GM18499 (cell line): ENCODE measurements around the gene OSBPL8.

Source experiments
- ATAC-seq: cut with Tn5 transposase; IDR thresholded peaks from one replicate; pipeline ENCODE4 v1.9.1; 2021; ENCODE audit warnings: moderate number of reproducible peaks; ENCODE audit not compliant: insufficient read depth, unreplicated experiment

Gene OSBPL8

DNA sequence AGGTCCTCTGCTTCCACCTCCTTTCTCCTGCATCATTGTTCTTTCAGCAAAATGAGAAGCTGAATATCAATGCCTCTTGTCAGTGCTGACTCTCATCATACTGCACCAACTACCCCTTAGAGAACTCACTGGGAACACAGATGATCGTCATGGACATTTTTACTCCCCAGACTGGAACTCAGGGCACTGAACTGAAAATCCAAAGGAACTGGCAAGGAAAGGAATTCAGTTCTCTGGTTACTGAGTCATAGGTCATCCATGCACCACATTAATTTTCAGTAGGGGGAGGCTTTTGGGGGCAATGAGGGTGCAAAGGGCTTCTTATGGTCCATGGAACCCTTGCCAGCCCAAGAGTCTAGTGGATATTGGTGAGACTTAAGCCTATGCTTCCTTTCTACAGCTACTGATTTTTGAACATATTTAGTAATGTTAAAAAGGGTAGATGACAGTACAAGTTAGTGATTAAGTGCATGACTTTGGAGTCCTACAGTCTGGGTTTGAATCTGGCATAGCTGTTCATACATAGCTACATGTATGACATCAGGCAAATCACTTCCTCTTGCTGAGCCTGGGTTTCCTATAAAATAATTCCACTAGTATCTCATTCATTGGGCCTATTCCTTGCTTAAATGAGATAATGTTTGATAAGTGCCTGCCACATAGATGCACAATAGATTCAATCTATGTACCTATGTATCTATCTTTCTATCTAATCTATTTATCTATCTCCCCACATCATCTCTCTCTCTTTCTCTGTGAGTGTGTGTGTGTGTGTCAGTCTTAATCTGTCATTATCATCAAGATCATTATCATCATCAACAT lies 240.6 kb downstream of the OSBPL8 start:
- ATAC-seq: no peak

DNA sequence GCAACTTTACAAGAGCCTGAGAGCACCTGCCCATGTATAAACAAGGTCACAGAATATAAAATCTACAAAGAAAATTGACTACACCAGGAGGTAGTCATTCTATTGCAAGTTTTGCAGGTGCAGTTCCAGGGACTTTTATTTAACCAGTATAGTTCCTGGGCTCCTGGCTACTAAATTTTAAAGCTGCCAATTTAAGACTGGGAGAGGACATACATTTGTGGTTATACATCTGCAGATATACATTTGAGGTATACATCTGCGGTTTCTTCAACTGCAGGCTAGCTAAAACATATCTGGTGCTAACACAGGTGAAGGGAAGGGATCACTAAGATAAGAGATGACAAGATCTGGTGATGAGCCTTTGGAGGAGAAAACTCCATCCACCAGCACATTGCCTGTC lies 241.6 kb downstream of the OSBPL8 start:
- ATAC-seq: no peak

DNA sequence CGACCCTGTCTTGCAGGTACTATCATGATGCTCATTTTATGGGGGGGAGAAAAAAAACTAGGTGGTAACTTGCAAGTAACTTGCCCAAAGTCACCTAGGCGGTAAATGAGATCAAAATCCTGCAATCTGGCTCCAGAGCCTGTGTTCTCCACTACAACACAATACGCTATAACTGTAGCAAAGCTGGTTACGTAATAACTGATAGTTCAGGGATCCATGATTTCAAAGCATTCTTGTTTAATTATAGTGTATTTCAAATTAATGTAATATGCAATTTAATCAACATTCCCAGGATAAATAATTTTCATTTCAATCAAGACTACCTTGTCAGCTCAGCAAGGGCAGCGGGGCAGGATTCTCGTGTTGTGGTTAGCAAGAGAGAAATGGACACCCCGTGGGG lies 243.1 kb downstream of the OSBPL8 start:
- no peak for ATAC-seq

DNA sequence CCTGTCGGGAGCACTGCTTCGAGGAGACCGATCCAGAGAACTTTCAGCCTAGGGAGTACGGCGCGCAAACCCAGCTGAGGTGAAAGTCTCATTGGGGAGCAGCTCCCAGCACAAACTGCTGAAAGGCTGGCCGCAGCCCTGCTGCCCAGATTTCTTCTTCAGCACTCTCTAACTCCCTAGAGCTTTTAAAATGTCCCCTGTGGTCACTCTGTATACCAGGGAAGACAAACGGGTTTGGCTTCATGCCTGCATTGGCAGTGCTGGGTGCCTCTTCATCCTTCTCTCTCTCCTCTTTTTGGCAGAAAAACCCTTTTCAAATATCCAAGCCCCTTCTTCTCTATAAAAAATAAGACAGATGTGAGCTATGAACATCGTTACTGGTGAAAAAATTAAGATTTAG lies 246.3 kb downstream of the OSBPL8 start:
- no peak for ATAC-seq

DNA sequence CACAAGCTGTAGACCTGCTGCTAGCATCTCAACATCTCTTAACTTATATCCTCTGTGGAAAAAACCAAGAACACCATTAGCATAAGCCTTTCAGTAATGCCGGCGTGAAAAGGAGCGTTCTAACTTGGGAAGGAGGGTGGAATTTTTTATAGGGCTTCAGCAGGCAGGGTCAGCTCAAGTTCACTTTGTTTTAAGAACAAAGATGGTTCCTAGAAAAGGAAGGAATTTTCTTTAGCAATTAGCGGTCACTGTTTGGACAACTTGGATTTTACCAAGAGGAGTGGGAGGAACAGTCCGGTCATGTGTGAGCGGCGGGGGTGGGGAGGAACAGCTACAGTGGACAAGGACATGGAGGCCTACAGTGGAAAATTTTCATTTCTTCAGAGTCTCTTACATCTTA lies 247.3 kb downstream of the OSBPL8 start:
- ATAC-seq: no peak

DNA sequence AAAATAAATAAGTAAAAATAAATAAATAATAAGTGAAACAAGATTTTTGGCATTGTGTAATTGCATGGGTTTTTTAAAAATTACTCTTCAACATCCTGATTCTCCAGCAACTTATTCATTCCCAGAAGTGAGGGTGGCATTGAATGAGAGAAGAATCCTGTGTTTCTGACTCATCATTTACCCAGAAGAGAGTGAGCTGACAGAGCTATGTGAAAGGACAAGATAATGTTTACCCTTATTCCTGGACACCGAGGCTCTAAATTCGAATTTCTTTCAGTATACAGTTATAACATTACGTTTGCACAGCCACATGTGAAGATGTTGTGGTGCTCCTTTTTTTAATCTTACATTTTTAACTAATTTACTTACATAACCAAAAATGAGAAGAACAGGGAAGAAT lies 247.8 kb downstream of the OSBPL8 start:
- ATAC-seq: no peak

DNA sequence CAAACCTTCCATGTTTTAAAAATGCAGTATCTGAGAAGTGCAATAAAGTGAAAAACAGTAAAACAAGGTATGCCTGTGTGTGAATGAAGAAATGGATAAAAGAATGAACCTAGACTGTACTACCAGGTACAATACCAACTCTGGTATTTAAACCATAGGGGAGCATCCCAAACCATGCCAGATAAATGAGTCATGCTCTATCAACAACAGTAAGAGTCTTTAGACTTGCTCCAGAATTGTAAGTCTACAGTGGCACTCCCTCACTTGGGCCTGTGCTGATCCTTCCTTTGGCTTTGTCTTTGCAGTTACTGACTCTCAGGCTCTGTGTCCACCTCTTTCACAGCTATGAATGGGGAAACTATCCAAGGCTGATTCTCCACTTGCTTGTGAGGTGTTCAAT lies 249.5 kb downstream of the OSBPL8 start:
- no peak for ATAC-seq

DNA sequence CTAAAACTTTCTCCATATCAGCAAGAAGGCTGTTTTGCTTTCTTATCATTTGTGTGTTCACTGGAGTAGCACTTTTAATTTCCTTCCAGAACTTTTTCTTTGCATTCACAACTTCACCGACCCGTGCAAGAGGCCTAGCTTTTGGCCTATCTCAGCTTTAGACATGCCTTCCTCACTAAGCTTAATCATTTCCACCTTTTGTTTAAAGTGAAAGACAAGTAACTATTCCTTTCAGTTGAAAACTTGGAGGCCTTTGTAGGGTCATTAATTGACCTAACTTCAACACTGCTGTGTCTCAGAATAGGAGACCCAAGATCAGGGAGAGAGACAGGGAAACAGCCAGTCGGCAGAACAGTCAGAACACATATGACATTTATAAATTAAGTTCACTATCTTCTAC lies 250.7 kb downstream of the OSBPL8 start:
- no peak for ATAC-seq

DNA sequence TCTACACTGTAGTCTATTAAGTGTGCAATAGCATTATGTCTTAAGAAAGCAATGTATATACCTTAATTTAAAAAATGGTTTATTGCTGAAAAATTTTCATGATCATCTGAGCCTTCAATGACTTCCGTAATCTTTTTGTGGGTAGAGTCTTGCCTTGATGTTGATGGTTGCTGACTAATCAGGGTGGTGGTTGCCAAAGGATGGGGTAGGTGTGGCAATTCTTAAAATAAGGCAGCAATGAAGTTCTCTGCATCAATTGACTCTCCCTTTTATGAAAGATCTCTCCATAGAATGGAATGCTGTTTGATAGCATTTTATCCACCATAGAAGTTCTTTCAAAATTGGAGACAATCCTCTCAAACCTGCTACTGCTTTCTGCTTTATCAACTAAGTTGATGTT lies 252.5 kb downstream of the OSBPL8 start:
- no peak for ATAC-seq

DNA sequence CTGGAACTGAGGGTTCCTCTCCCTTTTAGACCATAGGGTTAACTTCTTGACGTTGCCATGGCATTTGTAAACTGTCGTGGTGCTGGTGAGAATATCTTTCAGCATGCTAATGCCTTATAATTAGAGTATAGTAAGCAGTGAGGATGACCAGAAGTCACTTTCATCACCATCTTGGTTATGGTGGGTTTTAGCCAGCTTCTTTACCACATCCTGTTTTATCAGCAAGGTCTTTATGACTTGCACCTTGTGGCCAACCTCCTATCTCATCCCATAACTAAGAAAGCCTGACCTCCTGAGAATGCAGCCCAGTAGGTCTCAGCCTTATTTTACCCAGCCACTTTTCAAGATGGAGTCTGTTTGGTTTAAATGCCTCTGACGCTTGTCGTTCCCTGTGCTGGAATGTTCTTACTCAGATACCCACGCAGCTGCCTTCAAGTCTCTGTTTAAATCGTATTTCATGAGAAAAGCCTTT lies 255.5 kb downstream of the OSBPL8 start:
- ATAC-seq: no peak

DNA sequence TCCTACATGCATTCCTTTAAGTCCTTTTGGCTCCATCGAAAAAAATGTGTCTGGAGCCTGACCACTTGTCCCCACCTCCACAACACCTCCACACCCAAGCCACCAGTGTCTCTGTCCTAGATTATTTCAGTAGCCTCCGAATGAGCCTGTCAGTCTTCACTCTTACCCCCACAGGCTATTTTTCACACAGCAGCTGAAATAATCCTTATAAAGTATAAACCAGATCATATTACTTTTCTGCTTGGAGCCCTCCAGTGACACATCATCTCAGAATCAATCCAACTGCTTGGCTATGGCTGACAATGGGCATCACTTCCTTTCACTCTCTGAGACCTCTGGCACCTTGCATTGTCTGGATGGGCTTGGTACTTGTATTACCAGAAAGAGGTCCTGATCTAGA lies 256.2 kb downstream of the OSBPL8 start:
- no peak for ATAC-seq
